ENCODE data around the gene ORC3. TPM values are rescaled to one million over a fixed set of nuclear protein-coding genes. Genes with fewer than 3 reads are reported as not detected.

Gene ORC3
- total RNA-seq, 1 experiment from 2014 or later = 52.9 TPM

GRCh38 chr6:87544474-87544735, 45.5 kb upstream of the ORC3 start:
- DNase-seq = no peak
- H3K79me2 ChIP-seq (ENCODE audit: insufficient read depth, low read length) = no peaks in the 10 kb centered on the region
- H2AFZ ChIP-seq (ENCODE audit: low read length) = no peak overlapping the region
- H3K9me3 Mint-ChIP-seq = peaks cover 10% of the 10 kb centered on the region in 2 experiments; a peak in 2 of 5 replicates
- no peaks in the 10 kb centered on the region for H3K23me2 ChIP-seq (ENCODE audit: insufficient read length, low read depth, low read length, poor library complexity, severe bottlenecking)
- H3T11ph ChIP-seq (ENCODE audit: low read length) = no peak overlapping the region
- no peak overlapping the region for H4K8ac ChIP-seq (replicated peaks; ENCODE audit: insufficient read length, low read depth, low read length)
- no peak overlapping the region for H2BK20ac ChIP-seq (ENCODE audit: low read depth, low read length, poor library complexity, severe bottlenecking)
- H2BK120ac ChIP-seq (ENCODE audit: low read depth, low read length, poor library complexity, severe bottlenecking) = no peak overlapping the region
- H3K23ac ChIP-seq (ENCODE audit: insufficient read length, low read depth, low read length) = no peak overlapping the region
- no peak overlapping the region for H4K91ac ChIP-seq (ENCODE audit: insufficient read length, low read depth, low read length)
- H3K79me1 ChIP-seq (ENCODE audit: insufficient read depth, low read depth, low read length, poor library complexity, severe bottlenecking) = no peaks in the 10 kb centered on the region
- H4K5ac ChIP-seq (ENCODE audit: insufficient read length, low read depth, low read length) = no peak overlapping the region
- peaks cover 37 to 71% (median 55%) of the 10 kb centered on the region in 3 experiments for H3K36me3 Mint-ChIP-seq (ENCODE audit: insufficient read depth in 1 of 3, low read depth in 3 of 3)
- no peaks in the 10 kb centered on the region for H3K27me3 Mint-ChIP-seq (ENCODE audit: low read depth)
- H3K9me3 ChIP-seq (ENCODE audit: control insufficient read depth, low read depth, low read length) = no peaks in the 10 kb centered on the region
- no peak overlapping the region for H3K27ac ChIP-seq (ENCODE audit: insufficient read length, low read depth, low read length)
- no peaks in the 10 kb centered on the region for H3K4me1 ChIP-seq (ENCODE audit: insufficient read depth, low read length)
- no peak overlapping the region for H3K56ac ChIP-seq (ENCODE audit: insufficient read length, low read depth, low read length)
- WGBS (ENCODE audit: extremely low coverage, insufficient read length, low lambda C conversion rate) = no CpG with 5 or more reads among the region's 1 CpG
- no peak overlapping the region for H2BK12ac ChIP-seq (ENCODE audit: insufficient read length, low read depth, low read length)
- no peaks in the 10 kb centered on the region for H3K4me1 Mint-ChIP-seq
- no peak overlapping the region for H2BK15ac ChIP-seq (ENCODE audit: low read depth, low read length)
- no peak overlapping the region for H3K27ac Mint-ChIP-seq
- no peak overlapping the region for H2AK5ac ChIP-seq (ENCODE audit: insufficient read length, low read length)
- H3K27me3 ChIP-seq (ENCODE audit: insufficient read depth, low read length) = no peaks in the 10 kb centered on the region
- no peak overlapping the region for H3K14ac ChIP-seq (ENCODE audit: insufficient read depth, low read length)
- no peak overlapping the region for H3K18ac ChIP-seq (ENCODE audit: insufficient read length, low read depth, low read length)
- H3K4me2 ChIP-seq (ENCODE audit: insufficient read depth, insufficient read length, low read length) = no peak overlapping the region
- H2BK5ac ChIP-seq (ENCODE audit: insufficient read length, low read length) = no peak overlapping the region
- no peak overlapping the region for H3K4ac ChIP-seq (ENCODE audit: low read depth, low read length)
- H3K9ac ChIP-seq (ENCODE audit: extremely low read depth, insufficient read length, low read length) = no peak overlapping the region
- H3K4me3 Mint-ChIP-seq = no peak overlapping the region
- no peaks in the 10 kb centered on the region for H4K20me1 ChIP-seq (ENCODE audit: control insufficient read depth, insufficient read depth, insufficient read length)
- no peak for TF ChIP-seq CTCF (conservative IDR thresholded peaks at IDR 0.05)
